GM11168 (cell line): Measurements from ENCODE around the gene SGK2.
"Not testable (repeated sequence)": the region's sequence is repeated elsewhere in the genome, so short reads cannot be mapped to it uniquely, and the experiment has no call there.

Experiments used
- in situ Hi-C: fragments of 300-500 bp; cut with MboI; formaldehyde crosslinking; loops from one replicate; pipeline ENCODE4 v1.12.0; 2022; ENCODE audit warnings: low sequenced_read_pairs; ENCODE audit not compliant: unreplicated experiment

SGK2 gene

GRCh38 chr20:43586641-43587040, 27.8 kb downstream of the SGK2 start:
- in situ Hi-C loops = no loop called here

- in situ Hi-C loops = not testable (repeated sequence)
Observed at GRCh38 chr20:43588526-43588925, 29.7 kb downstream of the SGK2 start.

- in situ Hi-C loops = no loop called here
Observed at GRCh38 chr20:43590036-43590391, 31.2 kb downstream of the SGK2 start.

GRCh38 chr20:43590392-43591303, 31.8 kb downstream of the SGK2 start, which contains the start of gene IFT52:
Gene IFT52 (plus strand): TSS chr20:43590937. CDS start chr20:43594699, 3,762 bp downstream.
- in situ Hi-C loops = no loop called here

GRCh38 chr20:43601960-43602359, 43.1 kb downstream of the SGK2 start:
- in situ Hi-C loops = not testable (repeated sequence)

GRCh38 chr20:43603124-43603523, 44.3 kb downstream of the SGK2 start:
- in situ Hi-C loops = no loop called here

- in situ Hi-C loops = no loop called here
Observed at GRCh38 chr20:43605715-43606114, 46.9 kb downstream of the SGK2 start.

GRCh38 chr20:43607278-43607677, 48.5 kb downstream of the SGK2 start:
- in situ Hi-C loops = not testable (repeated sequence)

- in situ Hi-C loops = no loop called here
Observed at GRCh38 chr20:43631598-43631997, 72.8 kb downstream of the SGK2 start.
